HG03045 (cell line): ENCODE measurements around the gene SMYD1.

Experiments
- ATAC-seq: cut with Tn5 transposase; IDR thresholded peaks from one replicate; pipeline ENCODE4 v1.9.1; 2021; ENCODE audit warnings: mild to moderate bottlenecking, moderate library complexity; ENCODE audit not compliant: unreplicated experiment

SMYD1 gene

GRCh38 chr2:88055371-88056128, 12.1 kb upstream of the SMYD1 start, which contains the start of gene KRCC1:
TSS of gene KRCC1 (minus strand) at chr2:88055783. CDS start at chr2:88028563, 27,220 bp downstream.
- ATAC-seq: peak; percentile 96

GRCh38 chr2:88057437-88057844, 10.2 kb upstream of the SMYD1 start:
- no peak for ATAC-seq

GRCh38 chr2:88058191-88058590, 9.4 kb upstream of the SMYD1 start:
- no peak for ATAC-seq

DNA sequence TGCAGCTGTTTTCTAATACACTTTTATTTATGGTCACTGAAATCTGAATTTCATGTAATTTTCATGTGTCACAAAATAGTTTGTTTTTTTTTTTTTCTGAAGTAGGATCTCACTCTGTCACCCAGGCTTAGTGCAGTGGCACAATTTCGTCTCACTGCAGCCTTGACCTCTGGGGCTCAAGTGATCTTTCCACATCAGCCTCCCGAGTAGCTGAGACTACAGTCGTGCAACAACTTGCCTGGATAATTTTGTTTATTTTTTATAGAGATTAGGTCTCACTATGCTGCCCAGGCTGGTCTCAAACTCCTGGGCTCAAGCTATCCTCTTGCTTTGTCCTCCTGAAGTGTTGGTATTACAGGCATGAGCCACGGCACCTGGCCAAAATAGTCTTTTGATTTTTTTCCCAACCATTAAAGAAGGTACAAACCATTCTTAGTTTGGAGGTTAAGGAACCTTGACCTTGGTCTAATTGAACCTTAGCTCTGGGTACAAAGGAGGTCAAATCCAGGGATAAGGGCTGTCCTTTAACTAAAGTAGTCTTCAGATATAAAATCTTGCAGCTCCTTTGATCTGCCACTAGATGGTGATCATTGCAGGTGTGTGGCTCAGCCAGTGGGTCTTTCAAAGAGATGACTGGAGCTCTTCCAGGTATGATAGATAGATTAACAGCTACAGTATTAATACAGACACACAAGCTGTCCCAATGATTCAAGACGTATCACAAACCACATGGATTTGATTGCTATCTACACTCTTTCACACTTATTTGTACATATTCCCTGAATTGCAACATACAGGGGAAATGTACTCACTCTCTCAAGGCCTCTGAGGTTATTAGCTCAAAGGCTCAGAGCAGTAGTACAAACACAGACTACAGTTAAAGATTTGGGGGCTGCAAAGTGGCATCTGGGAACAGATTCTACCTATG, 7.4 kb upstream of the SMYD1 start:
- no peak for ATAC-seq

GRCh38 chr2:88060907-88061275, 6.7 kb upstream of the SMYD1 start:
- ATAC-seq: no peak

DNA sequence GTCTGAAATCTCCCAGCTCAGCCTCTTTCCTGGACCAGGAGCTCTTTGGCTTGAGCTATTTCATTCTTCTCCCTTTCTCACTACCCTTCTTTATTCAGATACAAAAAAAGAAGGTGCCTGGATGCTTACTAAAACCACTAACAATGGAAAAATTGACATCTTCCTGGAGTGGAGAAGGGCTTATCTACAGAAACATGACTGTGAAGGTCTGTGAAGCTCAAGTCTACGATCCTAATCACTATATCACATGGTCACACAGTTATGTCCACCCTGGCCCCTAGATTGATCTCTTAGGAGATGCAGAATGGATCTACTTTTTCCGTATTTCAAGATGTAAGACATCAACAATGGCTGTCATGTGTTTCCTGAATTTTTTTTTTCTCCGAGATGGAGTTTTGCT, 6.3 kb upstream of the SMYD1 start:
- ATAC-seq: no peak

- ATAC-seq: no peak
Observed at GRCh38 chr2:88066543-88066942, 1.1 kb upstream of the SMYD1 start.

DNA sequence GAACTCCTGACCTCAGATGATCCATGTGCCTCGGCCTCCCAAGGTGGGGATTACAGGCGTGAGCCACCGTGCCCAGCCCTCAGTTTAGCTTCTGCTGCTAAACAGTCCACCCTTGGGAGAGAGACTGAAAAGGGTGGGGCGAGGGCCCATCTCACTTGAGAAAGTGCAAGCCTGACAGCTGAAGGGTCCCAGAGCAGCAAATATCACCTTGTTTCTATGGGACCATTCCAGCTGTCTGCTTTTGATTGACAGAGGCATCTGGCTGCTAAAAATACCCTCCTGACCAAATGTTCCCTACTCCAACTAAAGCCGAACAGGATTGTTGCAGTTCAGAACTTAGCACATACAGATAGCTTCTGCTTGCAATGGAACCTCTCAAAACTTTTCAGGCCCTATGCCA, 436 bp upstream of the SMYD1 start:
- no peak for ATAC-seq

GRCh38 chr2:88068044-88068443, 419 bp downstream of the SMYD1 start:
- ATAC-seq: no peak

- no peak for ATAC-seq
Observed at GRCh38 chr2:88069117-88069516, 1.5 kb downstream of the SMYD1 start.

GRCh38 chr2:88070055-88070454, 2.4 kb downstream of the SMYD1 start:
- no peak for ATAC-seq

- ATAC-seq: no peak
Observed at GRCh38 chr2:88071365-88071764, 3.7 kb downstream of the SMYD1 start.

DNA sequence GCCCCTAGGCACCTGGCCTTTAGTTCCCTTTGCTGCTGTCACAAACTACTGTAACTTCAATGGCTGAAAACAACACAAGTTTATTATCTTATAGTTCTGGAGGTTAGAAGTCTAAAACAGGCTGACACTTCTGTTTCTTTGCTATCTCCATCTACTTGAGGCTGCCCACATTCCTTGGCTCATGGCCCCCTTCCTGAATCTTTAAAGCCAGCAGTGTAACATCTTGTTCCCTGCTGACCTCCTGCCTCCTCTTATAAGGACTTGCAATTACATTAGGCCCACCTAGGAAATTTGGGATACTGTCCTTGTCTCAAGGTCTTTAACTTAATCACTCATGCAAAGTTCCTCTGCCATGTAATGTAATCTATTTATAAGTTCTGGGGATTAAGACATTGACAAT, 6.5 kb downstream of the SMYD1 start:
- ATAC-seq: no peak

DNA sequence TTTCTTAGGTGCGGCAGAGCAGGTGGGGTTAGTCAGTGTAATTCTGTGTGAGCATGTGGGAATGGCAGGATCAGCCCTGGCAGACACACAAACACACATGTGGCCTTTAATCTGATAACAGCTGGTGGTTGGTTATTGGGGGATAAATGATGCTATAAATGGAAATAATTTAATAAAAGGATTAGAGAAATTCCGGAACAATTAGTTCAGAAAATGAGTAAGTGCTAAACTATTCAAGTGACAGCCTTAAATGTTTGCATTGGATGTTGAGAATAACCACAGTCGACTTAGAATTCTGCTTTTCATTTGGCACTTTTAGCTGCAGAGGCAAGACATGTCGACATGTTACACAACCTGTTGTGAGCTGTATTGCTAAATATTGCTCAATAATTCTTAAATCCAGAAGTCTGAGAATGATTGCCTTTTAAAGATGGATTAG, 7.2 kb downstream of the SMYD1 start:
- no peak for ATAC-seq

DNA sequence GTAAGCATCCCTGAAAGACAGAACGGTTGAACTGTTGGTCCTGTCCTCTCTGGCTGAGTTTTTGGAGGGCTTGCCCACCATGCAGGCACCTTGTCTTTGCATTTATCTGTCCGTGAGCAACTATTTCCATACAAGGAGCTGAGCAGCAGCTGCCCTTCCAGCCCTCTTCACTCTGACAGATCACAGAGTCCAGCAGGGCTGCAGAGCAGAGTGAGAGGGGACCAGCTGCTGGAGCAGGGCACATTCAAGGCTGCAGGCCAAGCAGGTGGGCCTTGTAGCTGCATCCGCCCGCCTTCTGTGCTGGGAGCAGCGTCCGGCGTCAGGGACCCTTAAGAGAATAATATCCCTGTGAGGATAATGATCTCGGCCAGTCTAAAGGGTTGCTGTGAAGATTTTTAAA, 9.5 kb downstream of the SMYD1 start:
- ATAC-seq: no peak

GRCh38 chr2:88078643-88079172, 11.1 kb downstream of the SMYD1 start:
- ATAC-seq: no peak

- ATAC-seq: no peak
Observed at GRCh38 chr2:88080545-88080944, 12.9 kb downstream of the SMYD1 start.

- ATAC-seq: no peak
Observed at GRCh38 chr2:88081924-88082608, 14.4 kb downstream of the SMYD1 start.

- ATAC-seq: no peak
Observed at GRCh38 chr2:88082781-88083180, 15.2 kb downstream of the SMYD1 start.

DNA sequence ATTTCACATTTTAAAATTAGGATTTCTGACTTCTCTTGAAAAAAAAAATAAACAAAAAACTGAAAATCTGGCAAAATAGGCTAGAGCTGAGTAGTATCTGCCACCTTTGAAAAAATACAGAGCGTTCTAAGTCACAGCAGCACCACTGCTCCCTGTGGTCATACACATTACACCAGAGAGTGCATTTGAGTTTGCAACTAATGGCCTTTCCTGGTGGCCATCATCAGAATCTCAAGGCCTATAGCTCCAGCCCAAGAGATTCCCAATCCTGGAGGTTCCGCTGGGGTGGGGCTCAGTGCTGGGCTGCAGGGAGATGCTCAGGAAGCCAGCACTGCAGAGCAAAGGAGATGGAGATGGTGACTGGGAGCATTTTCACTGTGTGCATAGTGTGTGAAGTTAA, 17.5 kb downstream of the SMYD1 start:
- ATAC-seq: no peak

- no peak for ATAC-seq
Observed at GRCh38 chr2:88085602-88086001, 18.0 kb downstream of the SMYD1 start.
